HEK293 (cell line): ENCODE measurements around the gene NRIP1.

Experiments
- CTCF ChIA-PET: fragments of 350-600 bp; formaldehyde crosslinking; extraction: SDS; loops from one replicate; lab custom pipeline; 2021; ENCODE audit warnings: antibody characterized with exemption; lab: Yijun Ruan, JAX
- POLR2A ChIA-PET: fragments of 300-600 bp; formaldehyde crosslinking; extraction: SDS; loops from one replicate; lab custom pipeline; 2020; ENCODE audit warnings: antibody characterized with exemption, inconsistent platforms; lab: Yijun Ruan, JAX
- H3K27ac ChIP-seq: fragments of 200-500 bp; sonication (Bioruptor generic); 2 replicates; pipeline ENCODE4 v1.5.1; 2014; ENCODE audit warnings: low read depth, low read length, control low read depth, inconsistent platforms; ENCODE audit errors: extremely low read depth
- H3K36me3 ChIP-seq, 2 experiments: fragments of 200-500 bp in 1 of 2; sonication (Bioruptor generic) in 1 of 2; 1 replicate in 1 of 2; 2 replicates in 1 of 2; pipeline ENCODE4 v1.5.1; 2014 to 2017; ENCODE audit warnings: inconsistent platforms in 2 of 2, low read length in 2 of 2; ENCODE audit not compliant: control insufficient read depth in 2 of 2, insufficient read depth in 1 of 2
- H3K4me1 ChIP-seq: fragments of 200-500 bp; sonication (Bioruptor generic); 2 replicates; pipeline ENCODE4 v1.5.1; 2014; ENCODE audit warnings: mild to moderate bottlenecking, low read length, inconsistent platforms; ENCODE audit not compliant: control insufficient read depth, insufficient read depth
- H3K4me3 ChIP-seq: 2 replicates; pipeline ENCODE4 v1.5.1; 2011; ENCODE audit warnings: low read depth, mild to moderate bottlenecking, control low read depth, low read length, moderate library complexity
- H3K9me3 ChIP-seq: fragments of 200-500 bp; sonication (Bioruptor generic); 2 replicates; pipeline ENCODE4 v1.5.1; 2014; ENCODE audit warnings: low read depth, low read length, inconsistent platforms; ENCODE audit not compliant: control insufficient read depth, insufficient read depth
- BCL11A ChIP-seq: fragments of 450-650 bp; formaldehyde crosslinking; IDR thresholded peaks from 2 replicates; pipeline ENCODE4 v1.5.1; 2016; ENCODE audit warnings: low read depth, missing biosample characterization, missing genetic modification characterization
- EGR2 ChIP-seq: fragments of 450-650 bp; formaldehyde crosslinking; IDR thresholded peaks from 2 replicates; pipeline ENCODE4 v1.5.1; 2016; ENCODE audit warnings: low read depth, missing biosample characterization, missing genetic modification characterization
- GFI1B ChIP-seq: fragments of 450-650 bp; formaldehyde crosslinking; IDR thresholded peaks from 2 replicates; pipeline ENCODE4 v1.5.1; 2016; ENCODE audit warnings: missing biosample characterization, missing genetic modification characterization
- PBX3 ChIP-seq: sonication (generic); formaldehyde crosslinking; IDR thresholded peaks from 2 replicates; pipeline ENCODE4 v1.8.1; 2022; ENCODE audit warnings: mild to moderate bottlenecking, moderate library complexity, missing genetic modification reagents
- REST ChIP-seq: fragments of 450-650 bp; formaldehyde crosslinking; IDR thresholded peaks from 2 replicates; pipeline ENCODE4 v1.5.1; 2016; ENCODE audit warnings: missing biosample characterization, missing genetic modification characterization
- SCRT1 ChIP-seq: fragments of 450-650 bp; formaldehyde crosslinking; IDR thresholded peaks from 2 replicates; pipeline ENCODE4 v1.5.1; 2016; ENCODE audit warnings: missing biosample characterization, missing genetic modification characterization, borderline replicate concordance
- SP2 ChIP-seq: fragments of 450-650 bp; formaldehyde crosslinking; IDR thresholded peaks from 2 replicates; pipeline ENCODE4 v1.5.1; 2016; ENCODE audit warnings: missing biosample characterization, missing genetic modification characterization
- TRIM28 ChIP-seq: IDR thresholded peaks from 2 replicates; pipeline ENCODE4 v1.6.1; 2011; ENCODE audit warnings: low read length, control low read depth, borderline replicate concordance
- ZBTB7A ChIP-seq: fragments of 450-650 bp; formaldehyde crosslinking; IDR thresholded peaks from 2 replicates; pipeline ENCODE4 v1.5.1; 2016; ENCODE audit warnings: low read depth, missing biosample characterization, missing genetic modification characterization
- ZFP69B ChIP-seq: fragments of 450-650 bp; formaldehyde crosslinking; IDR thresholded peaks from 2 replicates; pipeline ENCODE4 v1.5.1; 2016; ENCODE audit warnings: missing biosample characterization, missing genetic modification characterization
- ZNF133 ChIP-seq: fragments of 450-650 bp; formaldehyde crosslinking; IDR thresholded peaks from 2 replicates; pipeline ENCODE4 v1.5.1; 2016; ENCODE audit warnings: missing biosample characterization, missing genetic modification characterization
- ZNF148 ChIP-seq: fragments of 450-650 bp; formaldehyde crosslinking; IDR thresholded peaks from 2 replicates; pipeline ENCODE4 v1.5.0; 2017; ENCODE audit warnings: missing biosample characterization, missing genetic modification characterization, borderline replicate concordance
- ZNF18 ChIP-seq: fragments of 450-650 bp; formaldehyde crosslinking; IDR thresholded peaks from 2 replicates; pipeline ENCODE4 v1.5.1; 2016; ENCODE audit warnings: missing biosample characterization, missing genetic modification characterization
- ZNF211 ChIP-seq: fragments of 450-650 bp; formaldehyde crosslinking; IDR thresholded peaks from 2 replicates; pipeline ENCODE4 v1.5.1; 2016; ENCODE audit warnings: low read depth, missing biosample characterization, missing genetic modification characterization
- ZNF221 ChIP-seq: fragments of 450-650 bp; formaldehyde crosslinking; IDR thresholded peaks from 2 replicates; pipeline ENCODE4 v1.5.1; 2017; ENCODE audit warnings: missing biosample characterization, missing genetic modification characterization, borderline replicate concordance
- ZNF26 ChIP-seq: fragments of 450-650 bp; formaldehyde crosslinking; IDR thresholded peaks from 2 replicates; pipeline ENCODE4 v1.5.1; 2016; ENCODE audit warnings: missing biosample characterization, missing genetic modification characterization
- ZNF335 ChIP-seq: fragments of 450-650 bp; formaldehyde crosslinking; conservative IDR thresholded peaks from 2 replicates; pipeline ENCODE4 v1.5.1; 2016; ENCODE audit warnings: missing biosample characterization, missing genetic modification characterization
- ZNF521 ChIP-seq: fragments of 450-650 bp; formaldehyde crosslinking; IDR thresholded peaks from 2 replicates; pipeline ENCODE4 v1.5.1; 2017; ENCODE audit warnings: missing biosample characterization, mild to moderate bottlenecking, missing genetic modification characterization
- ZNF530 ChIP-seq: fragments of 450-650 bp; formaldehyde crosslinking; IDR thresholded peaks from 2 replicates; pipeline ENCODE4 v1.5.1; 2016; ENCODE audit warnings: low read depth, missing biosample characterization, missing genetic modification characterization
- ZNF580 ChIP-seq: fragments of 450-650 bp; formaldehyde crosslinking; IDR thresholded peaks from 2 replicates; pipeline ENCODE4 v1.5.1; 2016; ENCODE audit warnings: missing biosample characterization, missing genetic modification characterization
- ZNF600 ChIP-seq: fragments of 450-650 bp; formaldehyde crosslinking; IDR thresholded peaks from 2 replicates; pipeline ENCODE4 v1.5.1; 2016; ENCODE audit warnings: missing biosample characterization, missing genetic modification characterization
- ZNF791 ChIP-seq: fragments of 450-650 bp; formaldehyde crosslinking; IDR thresholded peaks from 2 replicates; pipeline ENCODE4 v1.5.1; 2016; ENCODE audit warnings: missing biosample characterization, missing genetic modification characterization

The NRIP1 gene

GRCh38 chr21:15011967-15012366 is 52.8 kb downstream of the NRIP1 start (continued):
- TF ChIP-seq ZFP69B (tag by site-specific recombination) (no peak), ZNF211 (tag by site-specific recombination) (no peak), ZNF580 (no peak), ZNF335 (tag by site-specific recombination) (no peak), ZBTB7A (tag by site-specific recombination) (no peak), PBX3 (CRISPR knock-in tag) (no peak), ZNF791 (no peak), ZNF221 (no peak), ZNF26 (tag by site-specific recombination) (no peak), ZNF133 (tag by site-specific recombination) (no peak), BCL11A (tag by site-specific recombination) (no peak)
- TF ChIP-seq, all 188 proteins: peak for 0

GRCh38 chr21:15010645-15011044 is 54.2 kb downstream of the NRIP1 start:
- peaks cover 6% of the 10 kb centered on the region for H3K4me1 ChIP-seq
- POLR2A ChIA-PET: no interaction called here
- H3K9me3 ChIP-seq: no peaks in the 10 kb centered on the region
- no peaks in the 10 kb centered on the region for H3K36me3 ChIP-seq
- TF ChIP-seq ZNF530 (tag by site-specific recombination) (no peak), ZNF600 (no peak)
- H3K27ac ChIP-seq: no peak overlapping the region
- H3K4me3 ChIP-seq: no peak overlapping the region
- CTCF ChIA-PET: interaction anchor here (0.7 kb wide), 1 partner anchor 26 kb away, joined by 3 read pairs; no protein-coding TSS in a partner anchor

- POLR2A ChIA-PET: no interaction called here
- H3K4me1 ChIP-seq: peaks cover 13% of the 10 kb centered on the region
- no peaks in the 10 kb centered on the region for H3K9me3 ChIP-seq
- CTCF ChIA-PET: no interaction called here
- H3K27ac ChIP-seq: no peak overlapping the region
- no peaks in the 10 kb centered on the region for H3K36me3 ChIP-seq
- no peak overlapping the region for H3K4me3 ChIP-seq
- no peak for TF ChIP-seq EGR2
- TF ChIP-seq GFI1B (tag by site-specific recombination): no peak
- TF ChIP-seq ZNF521: no peak
- TF ChIP-seq TRIM28: no peak
- TF ChIP-seq REST (tag by site-specific recombination): no peak
- no peak for TF ChIP-seq ZNF18 (tag by site-specific recombination)
- no peak for TF ChIP-seq ZNF148 (tag by site-specific recombination)
- no peak for TF ChIP-seq SP2 (tag by site-specific recombination)
- TF ChIP-seq SCRT1 (tag by site-specific recombination): no peak
Observed at GRCh38 chr21:15009837-15010363, 54.9 kb downstream of the NRIP1 start.
